ENCODE data around the gene SUGP1.

The SUGP1 gene

GRCh38 chr19:19303411-19303810 is 16.9 kb downstream of the SUGP1 start:
- Histone ChIP-seq H4K91ac (ENCODE audit: low read depth, low read length) (no peak overlapping the region), H3K4me2 (ENCODE audit: low read length) (no peak overlapping the region), H3K36me3 (ENCODE audit: control insufficient read depth in 1 of 2, insufficient read depth in 2 of 2, low read length in 2 of 2) (peaks cover 75 to 81% of the 10 kb centered on the region in 2 experiments), H3K27me3 (ENCODE audit: insufficient read depth, low read length) (no peaks in the 10 kb centered on the region), H3K79me1 (ENCODE audit: low read length) (no peaks in the 10 kb centered on the region), H2AK5ac (ENCODE audit: low read length) (no peak overlapping the region), H3K4ac (ENCODE audit: low read depth, low read length) (no peak overlapping the region), H3K9me3 (ENCODE audit: insufficient read depth, low read depth, low read length) (no peaks in the 10 kb centered on the region), H3K4me1 (ENCODE audit: control insufficient read depth in 1 of 2, insufficient read depth in 2 of 2, low read length in 2 of 2) (no peaks in the 10 kb centered on the region), H2BK120ac (ENCODE audit: insufficient read depth, low read length, poor library complexity) (no peak overlapping the region), H3K18ac (ENCODE audit: low read length) (no peak overlapping the region), H3K9ac (ENCODE audit: low read length) (no peak overlapping the region), H3K79me2 (ENCODE audit: control insufficient read depth, insufficient read depth, low read length, poor library complexity) (no peaks in the 10 kb centered on the region), H3K4me3 (ENCODE audit: low read depth, low read length) (no peak overlapping the region), H4K12ac (ENCODE audit: low read depth, low read length) (no peak overlapping the region), H3K14ac (ENCODE audit: low read length) (no peak overlapping the region), H2AFZ (ENCODE audit: insufficient read depth, low read length, poor library complexity) (no peak overlapping the region), H3K23ac (ENCODE audit: low read length) (no peak overlapping the region), H2BK12ac (ENCODE audit: low read length) (no peak overlapping the region), H4K8ac (ENCODE audit: low read depth, low read length) (no peak overlapping the region), H3K27ac (ENCODE audit: low read depth, low read length) (no peak overlapping the region), H2BK5ac (ENCODE audit: low read depth, low read length, poor library complexity) (no peak overlapping the region)
- no CpG with 5 or more reads among the region's 14 CpGs for WGBS (ENCODE audit: extremely low coverage, insufficient coverage, insufficient read length)
- DNase-seq = no peak

DNA sequence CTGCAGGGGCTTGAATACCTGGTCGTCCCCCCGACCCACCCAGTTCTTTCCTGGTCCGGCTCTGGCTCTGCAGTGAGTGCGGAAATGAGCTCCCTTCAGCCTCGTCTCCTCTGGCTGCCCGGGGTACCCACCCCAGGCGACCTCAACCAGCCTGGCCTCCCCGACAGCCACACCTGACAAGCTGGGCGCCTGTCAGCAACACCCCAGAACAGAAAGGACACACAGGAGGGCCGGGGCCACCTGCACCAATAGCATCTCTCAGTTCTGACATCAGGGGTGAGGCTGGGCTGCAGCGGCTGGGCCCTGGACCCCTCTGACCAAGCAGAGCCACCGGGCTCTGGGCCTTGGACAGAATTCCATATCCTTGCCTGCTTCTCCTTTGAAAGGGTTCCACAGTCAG is 19.7 kb downstream of the SUGP1 start:
- H4K91ac ChIP-seq (ENCODE audit: low read depth, low read length) = no peak overlapping the region
- no peak overlapping the region for H3K4ac ChIP-seq (ENCODE audit: low read depth, low read length)
- no peak overlapping the region for H2BK120ac ChIP-seq (ENCODE audit: insufficient read depth, low read length, poor library complexity)
- H2AK5ac ChIP-seq (ENCODE audit: low read length) = no peak overlapping the region
- H3K18ac ChIP-seq (ENCODE audit: low read length) = no peak overlapping the region
- H3K79me2 ChIP-seq (ENCODE audit: control insufficient read depth, insufficient read depth, low read length, poor library complexity) = no peaks in the 10 kb centered on the region
- no peaks in the 10 kb centered on the region for H3K79me1 ChIP-seq (ENCODE audit: low read length)
- no peak overlapping the region for H3K23ac ChIP-seq (ENCODE audit: low read length)
- no peaks in the 10 kb centered on the region for H3K4me1 ChIP-seq (ENCODE audit: control insufficient read depth in 1 of 2, insufficient read depth in 2 of 2, low read length in 2 of 2)
- no peak overlapping the region for H3K4me2 ChIP-seq (ENCODE audit: low read length)
- H2BK12ac ChIP-seq (ENCODE audit: low read length) = no peak overlapping the region
- H3K36me3 ChIP-seq (ENCODE audit: control insufficient read depth in 1 of 2, insufficient read depth in 2 of 2, low read length in 2 of 2) = peaks cover 68 to 77% of the 10 kb centered on the region in 2 experiments
- no peaks in the 10 kb centered on the region for H3K27me3 ChIP-seq (ENCODE audit: insufficient read depth, low read length)
- H3K14ac ChIP-seq (ENCODE audit: low read length) = no peak overlapping the region
- no CpG with 5 or more reads among the region's 12 CpGs for WGBS (ENCODE audit: extremely low coverage, insufficient coverage, insufficient read length)
- no peak overlapping the region for H3K27ac ChIP-seq (ENCODE audit: low read depth, low read length)
- no peak overlapping the region for H2BK5ac ChIP-seq (ENCODE audit: low read depth, low read length, poor library complexity)
- no peak overlapping the region for H2AFZ ChIP-seq (ENCODE audit: insufficient read depth, low read length, poor library complexity)
- H3K4me3 ChIP-seq (ENCODE audit: low read depth, low read length) = no peak overlapping the region
- DNase-seq = no peak
- no peak overlapping the region for H4K12ac ChIP-seq (ENCODE audit: low read depth, low read length)
- H4K8ac ChIP-seq (ENCODE audit: low read depth, low read length) = no peak overlapping the region
- no peak overlapping the region for H3K9ac ChIP-seq (ENCODE audit: low read length)
- no peaks in the 10 kb centered on the region for H3K9me3 ChIP-seq (ENCODE audit: insufficient read depth, low read depth, low read length)

GRCh38 chr19:19297759-19298158 is 22.6 kb downstream of the SUGP1 start:
- H3K4me1 ChIP-seq (ENCODE audit: control insufficient read depth in 1 of 2, insufficient read depth in 2 of 2, low read length in 2 of 2) = no peaks in the 10 kb centered on the region
- H2AK5ac ChIP-seq (ENCODE audit: low read length) = no peak overlapping the region
- no peak overlapping the region for H3K4ac ChIP-seq (ENCODE audit: low read depth, low read length)
- H3K27ac ChIP-seq (ENCODE audit: low read depth, low read length) = no peak overlapping the region
- no peak overlapping the region for H2BK12ac ChIP-seq (ENCODE audit: low read length)
- H3K23ac ChIP-seq (ENCODE audit: low read length) = no peak overlapping the region
- no peaks in the 10 kb centered on the region for H3K9me3 ChIP-seq (ENCODE audit: insufficient read depth, low read depth, low read length)
- H3K79me2 ChIP-seq (ENCODE audit: control insufficient read depth, insufficient read depth, low read length, poor library complexity) = no peaks in the 10 kb centered on the region
- peaks cover 55 to 62% of the 10 kb centered on the region in 2 experiments for H3K36me3 ChIP-seq (ENCODE audit: control insufficient read depth in 1 of 2, insufficient read depth in 2 of 2, low read length in 2 of 2)
- H4K91ac ChIP-seq (ENCODE audit: low read depth, low read length) = no peak overlapping the region
- H4K8ac ChIP-seq (ENCODE audit: low read depth, low read length) = no peak overlapping the region
- no peak for DNase-seq
- no peak overlapping the region for H2BK5ac ChIP-seq (ENCODE audit: low read depth, low read length, poor library complexity)
- no peaks in the 10 kb centered on the region for H3K27me3 ChIP-seq (ENCODE audit: insufficient read depth, low read length)
- no peak overlapping the region for H3K9ac ChIP-seq (ENCODE audit: low read length)
- H3K18ac ChIP-seq (ENCODE audit: low read length) = no peak overlapping the region
- no CpG with 5 or more reads among the region's 9 CpGs for WGBS (ENCODE audit: extremely low coverage, insufficient coverage, insufficient read length)
- no peak overlapping the region for H2BK120ac ChIP-seq (ENCODE audit: insufficient read depth, low read length, poor library complexity)
- H3K79me1 ChIP-seq (ENCODE audit: low read length) = no peaks in the 10 kb centered on the region
- H3K4me3 ChIP-seq (ENCODE audit: low read depth, low read length) = no peak overlapping the region
- H3K14ac ChIP-seq (ENCODE audit: low read length) = no peak overlapping the region
- H4K12ac ChIP-seq (ENCODE audit: low read depth, low read length) = no peak overlapping the region
- H3K4me2 ChIP-seq (ENCODE audit: low read length) = no peak overlapping the region
- H2AFZ ChIP-seq (ENCODE audit: insufficient read depth, low read length, poor library complexity) = no peak overlapping the region

DNA sequence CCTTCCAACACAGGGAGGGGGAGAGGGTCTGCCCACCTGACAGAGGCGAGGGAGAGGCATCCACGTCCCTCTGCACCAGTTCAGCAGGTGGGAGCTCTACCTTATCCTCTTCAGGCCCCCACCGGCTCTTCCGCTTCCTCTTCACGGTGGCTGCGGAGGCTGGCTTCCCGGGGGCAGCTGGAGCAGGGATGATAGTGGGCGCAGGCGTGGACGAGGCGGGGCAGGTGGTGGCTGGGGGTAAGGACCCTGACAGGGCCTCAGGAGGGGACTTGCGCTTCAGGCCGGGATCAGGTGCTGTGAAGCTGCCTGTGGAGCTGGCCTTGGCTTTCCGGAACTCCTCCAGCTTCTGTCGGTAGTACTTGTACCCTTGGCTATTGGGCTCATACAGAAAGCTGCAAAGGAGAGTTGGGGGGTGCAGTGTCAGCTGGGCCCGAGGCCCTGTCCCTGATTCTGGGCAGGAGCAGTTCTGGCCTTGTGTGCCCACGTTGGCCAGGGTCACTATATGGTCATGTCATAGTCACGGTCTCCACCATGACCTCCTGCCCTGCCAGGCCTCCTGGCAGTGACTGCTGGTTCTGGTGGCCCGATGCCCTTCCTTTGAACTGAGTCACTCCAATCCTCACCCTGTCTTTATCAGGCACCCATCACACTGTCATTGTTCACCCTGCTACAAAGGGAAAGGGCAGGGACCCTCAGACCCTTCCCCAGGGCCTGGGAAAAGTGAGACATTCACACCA is 23.2 kb downstream of the SUGP1 start:
- WGBS (ENCODE audit: extremely low coverage, insufficient coverage, insufficient read length) = no CpG with 5 or more reads among the region's 19 CpGs
- no peak overlapping the region for H4K91ac ChIP-seq (ENCODE audit: low read depth, low read length)
- H3K23ac ChIP-seq (ENCODE audit: low read length) = no peak overlapping the region
- no peaks in the 10 kb centered on the region for H3K9me3 ChIP-seq (ENCODE audit: insufficient read depth, low read depth, low read length)
- no peak overlapping the region for H2BK5ac ChIP-seq (ENCODE audit: low read depth, low read length, poor library complexity)
- H3K36me3 ChIP-seq (ENCODE audit: control insufficient read depth in 1 of 2, insufficient read depth in 2 of 2, low read length in 2 of 2) = peaks cover 50 to 57% of the 10 kb centered on the region in 2 experiments
- no peak overlapping the region for H3K27ac ChIP-seq (ENCODE audit: low read depth, low read length)
- no peaks in the 10 kb centered on the region for H3K79me2 ChIP-seq (ENCODE audit: control insufficient read depth, insufficient read depth, low read length, poor library complexity)
- H3K4me2 ChIP-seq (ENCODE audit: low read length) = no peak overlapping the region
- no peak overlapping the region for H2AFZ ChIP-seq (ENCODE audit: insufficient read depth, low read length, poor library complexity)
- H3K14ac ChIP-seq (ENCODE audit: low read length) = no peak overlapping the region
- H3K18ac ChIP-seq (ENCODE audit: low read length) = no peak overlapping the region
- H4K12ac ChIP-seq (ENCODE audit: low read depth, low read length) = no peak overlapping the region
- no peak overlapping the region for H4K8ac ChIP-seq (ENCODE audit: low read depth, low read length)
- no peaks in the 10 kb centered on the region for H3K4me1 ChIP-seq (ENCODE audit: control insufficient read depth in 1 of 2, insufficient read depth in 2 of 2, low read length in 2 of 2)
- H3K9ac ChIP-seq (ENCODE audit: low read length) = no peak overlapping the region
- H3K79me1 ChIP-seq (ENCODE audit: low read length) = no peaks in the 10 kb centered on the region
- H3K4ac ChIP-seq (ENCODE audit: low read depth, low read length) = no peak overlapping the region
- no peak overlapping the region for H2AK5ac ChIP-seq (ENCODE audit: low read length)
- H3K27me3 ChIP-seq (ENCODE audit: insufficient read depth, low read length) = no peaks in the 10 kb centered on the region
- no peak overlapping the region for H2BK120ac ChIP-seq (ENCODE audit: insufficient read depth, low read length, poor library complexity)
- no peak for DNase-seq
- no peak overlapping the region for H2BK12ac ChIP-seq (ENCODE audit: low read length)
- no peak overlapping the region for H3K4me3 ChIP-seq (ENCODE audit: low read depth, low read length)

Data from trophoblast cell (in vitro differentiated cells and primary cell).